Fibroblast of gingiva (primary cell): ENCODE data around the gene SEC24C.
"Not testable (repeated sequence)": the region's sequence is repeated elsewhere in the genome, so short reads cannot be mapped to it uniquely, and the experiment has no call there.

Experiments
- DNase-seq: peaks from one replicate; pipeline ENCODE4 v3.0.0-alpha.2; 2011; ENCODE audit warnings: low read depth

Gene SEC24C

GRCh38 chr10:73743905-73744663 lies at the start of gene SEC24C:
TSS of gene SEC24C (plus strand) at chr10:73744372. CDS start at chr10:73746833, 2,461 bp downstream.
- peak; percentile 95 for DNase-seq

- peak; percentile 63 for DNase-seq
These were observed 48.9 kb upstream of the SEC24C start for GRCh38 chr10:73695302-73695701.

- not testable (repeated sequence) for DNase-seq
These were observed 46.5 kb upstream of the SEC24C start, which contains the start of gene AGAP5 for GRCh38 chr10:73697675-73698159. TSS of gene AGAP5 (minus strand) at chr10:73698109. CDS start at chr10:73697755, 354 bp downstream.

- DNase-seq: not testable (repeated sequence)
These were observed 45.4 kb upstream of the SEC24C start for GRCh38 chr10:73698819-73699218.

- DNase-seq: not testable (repeated sequence)
These were observed 40.2 kb upstream of the SEC24C start for GRCh38 chr10:73703924-73704323.

- DNase-seq: not testable (repeated sequence)
These were observed 38.6 kb upstream of the SEC24C start for GRCh38 chr10:73705506-73706072.

GRCh38 chr10:73706488-73706887 lies 37.7 kb upstream of the SEC24C start:
- DNase-seq: not testable (repeated sequence)

GRCh38 chr10:73707628-73708027 lies 36.5 kb upstream of the SEC24C start:
- not testable (repeated sequence) for DNase-seq

- not testable (repeated sequence) for DNase-seq
These were observed 36.0 kb upstream of the SEC24C start for GRCh38 chr10:73708122-73708521.

GRCh38 chr10:73711683-73712082 lies 32.5 kb upstream of the SEC24C start:
- not testable (repeated sequence) for DNase-seq

GRCh38 chr10:73713912-73714311 lies 30.3 kb upstream of the SEC24C start:
- not testable (repeated sequence) for DNase-seq

- DNase-seq: not testable (repeated sequence)
These were observed 29.7 kb upstream of the SEC24C start for GRCh38 chr10:73714483-73714882.

GRCh38 chr10:73715179-73716156 lies 28.7 kb upstream of the SEC24C start:
- DNase-seq: not testable (repeated sequence)

GRCh38 chr10:73716251-73716650 lies 27.9 kb upstream of the SEC24C start:
- DNase-seq: no peak

- DNase-seq: no peak
These were observed 26.6 kb upstream of the SEC24C start for GRCh38 chr10:73717556-73717955.

GRCh38 chr10:73720561-73720960 lies 23.6 kb upstream of the SEC24C start:
- peak; percentile 41 for DNase-seq

GRCh38 chr10:73723516-73723915 lies 20.7 kb upstream of the SEC24C start:
- no peak for DNase-seq

- DNase-seq: peak; percentile 68
These were observed 14.4 kb upstream of the SEC24C start for GRCh38 chr10:73729781-73730152.

GRCh38 chr10:73730153-73730906 lies 13.8 kb upstream of the SEC24C start:
- DNase-seq: peak; percentile 88

GRCh38 chr10:73731588-73732375 lies 12.4 kb upstream of the SEC24C start:
- no peak for DNase-seq
